ENCODE data around the gene HS1BP3. TPM values are rescaled to one million over a fixed set of nuclear protein-coding genes. Genes with fewer than 3 reads are reported as not detected.
A peak's percentile ranks its signal among the peaks of the same experiment; 100 is the strongest.

Gene HS1BP3
- total RNA-seq, 1 donor from 2014 or later: 20.1 TPM

DNA sequence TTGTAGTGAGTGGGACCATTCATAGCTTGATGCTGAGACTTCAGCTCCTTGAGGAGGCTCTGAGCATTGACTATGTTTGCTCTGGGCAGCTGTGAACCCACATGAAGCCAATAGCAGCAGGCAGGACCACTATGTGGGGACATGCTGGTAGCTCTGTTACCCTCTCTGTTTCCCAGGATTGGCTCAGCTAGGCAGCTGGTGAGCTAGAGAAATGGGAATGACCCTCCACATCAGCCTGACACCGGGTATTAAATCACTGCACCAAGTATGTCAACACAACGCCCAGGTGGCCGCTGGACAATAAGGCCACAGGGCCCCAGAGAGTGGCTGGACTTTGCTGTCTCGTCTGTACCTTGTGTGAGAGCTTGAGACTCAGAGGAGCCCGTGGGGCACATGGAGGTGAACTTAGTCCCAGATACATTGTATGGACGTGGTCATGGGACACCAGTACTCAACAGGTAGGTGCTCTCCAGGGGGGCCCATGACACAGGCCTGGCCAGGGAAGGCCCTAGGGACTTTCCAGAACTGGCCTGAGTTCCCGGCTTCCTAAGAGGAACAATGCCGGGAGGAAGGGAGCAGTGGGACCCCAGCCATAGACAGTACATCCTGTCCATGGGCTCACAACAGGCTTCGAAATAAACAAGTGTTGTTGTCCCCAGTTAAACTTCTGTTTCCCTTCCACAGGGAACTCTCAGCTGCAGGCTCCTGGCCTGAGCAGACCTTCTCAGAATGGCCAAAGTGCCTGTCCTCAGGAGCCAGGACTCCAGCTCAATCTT lies 35.2 kb downstream of the HS1BP3 start:
- intact Hi-C loops (cut with DNase I): loop anchor here (2.0 kb wide), 1 partner anchor 19 kb away; no protein-coding TSS in a partner anchor
- ATAC-seq (peak; percentile 27), DNase-seq (ENCODE audit: missing footprints) (peak; percentile 76)

DNA sequence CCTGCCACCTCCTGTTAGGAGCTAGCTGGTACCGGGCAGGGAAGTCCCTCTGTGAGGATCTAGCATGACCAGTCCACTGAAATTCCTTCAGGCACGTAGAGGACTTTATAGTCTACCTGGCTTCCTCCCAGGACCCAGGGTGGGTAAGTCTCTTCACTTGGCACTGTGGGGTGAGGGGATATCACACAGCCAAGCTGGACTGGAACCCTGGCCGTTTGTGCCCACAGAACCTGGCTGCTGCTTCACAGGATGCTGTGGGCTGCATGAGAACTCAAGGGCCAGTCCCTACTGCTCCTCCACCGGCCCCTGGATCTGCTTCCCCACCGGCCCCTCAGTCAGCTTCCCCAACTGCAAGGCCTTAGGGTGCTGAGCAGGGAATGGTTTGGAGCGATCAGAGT lies 35.8 kb downstream of the HS1BP3 start:
- intact Hi-C loops (cut with DNase I): no loop called here
- ATAC-seq (no peak), DNase-seq (ENCODE audit: missing footprints) (no peak)

- intact Hi-C loops (cut with DNase I): no loop called here
- DNase-seq (ENCODE audit: missing footprints) (no peak), ATAC-seq (no peak)
Measured at GRCh38 chr2:20614201-20615067, 36.5 kb downstream of the HS1BP3 start.

DNA sequence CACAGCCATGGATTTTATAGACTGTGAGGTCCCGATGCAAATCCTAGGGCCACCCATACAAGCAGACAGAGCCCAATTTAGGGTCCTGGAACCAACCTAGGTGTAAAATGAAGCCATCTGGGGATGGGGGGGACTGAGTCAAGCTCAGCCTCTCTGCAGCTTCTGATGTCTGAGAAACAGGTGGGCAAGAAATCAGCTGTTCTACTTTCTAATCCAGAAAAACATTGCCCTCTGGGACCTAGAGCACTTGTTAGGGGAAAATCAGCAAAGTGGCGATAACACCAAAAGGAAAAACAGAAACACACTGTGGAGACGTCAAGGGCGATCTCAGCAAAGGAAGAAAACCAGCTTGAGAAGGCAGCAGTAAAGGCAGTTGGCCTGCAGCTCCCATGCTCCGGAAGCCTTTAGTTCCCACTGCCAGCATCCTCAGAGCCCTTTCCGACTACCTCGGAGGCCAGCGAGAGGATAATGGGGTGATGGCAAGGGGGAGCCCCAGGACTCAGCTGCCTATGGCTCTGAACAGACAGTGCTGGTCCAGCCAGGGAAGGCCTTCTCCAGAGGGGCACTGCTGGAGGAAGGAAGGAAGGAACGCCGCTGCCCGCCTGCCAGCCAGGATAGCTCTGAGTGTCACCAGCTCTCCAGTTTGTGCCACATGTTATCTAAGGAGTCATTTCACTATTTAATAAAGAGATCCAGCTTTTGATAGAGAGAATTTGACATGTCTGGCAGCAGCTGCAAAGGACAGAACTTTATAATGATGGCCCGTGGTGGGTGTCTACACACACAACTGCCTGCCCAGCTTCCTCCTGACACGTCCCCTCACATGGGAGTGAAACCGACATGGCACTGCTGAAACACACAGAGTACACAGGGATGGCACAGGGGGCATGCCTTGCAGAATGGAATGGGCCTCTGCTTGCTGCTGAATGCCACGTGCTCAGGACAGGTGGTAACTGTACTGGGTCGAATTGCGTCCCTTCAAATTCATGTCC lies 37.7 kb downstream of the HS1BP3 start:
- intact Hi-C loops (cut with DNase I): no loop called here
- DNase-seq (ENCODE audit: missing footprints): peak; percentile 53
- ATAC-seq: no peak

GRCh38 chr2:20611844-20612356 lies 39.0 kb downstream of the HS1BP3 start:
- no peak for ATAC-seq

DNA sequence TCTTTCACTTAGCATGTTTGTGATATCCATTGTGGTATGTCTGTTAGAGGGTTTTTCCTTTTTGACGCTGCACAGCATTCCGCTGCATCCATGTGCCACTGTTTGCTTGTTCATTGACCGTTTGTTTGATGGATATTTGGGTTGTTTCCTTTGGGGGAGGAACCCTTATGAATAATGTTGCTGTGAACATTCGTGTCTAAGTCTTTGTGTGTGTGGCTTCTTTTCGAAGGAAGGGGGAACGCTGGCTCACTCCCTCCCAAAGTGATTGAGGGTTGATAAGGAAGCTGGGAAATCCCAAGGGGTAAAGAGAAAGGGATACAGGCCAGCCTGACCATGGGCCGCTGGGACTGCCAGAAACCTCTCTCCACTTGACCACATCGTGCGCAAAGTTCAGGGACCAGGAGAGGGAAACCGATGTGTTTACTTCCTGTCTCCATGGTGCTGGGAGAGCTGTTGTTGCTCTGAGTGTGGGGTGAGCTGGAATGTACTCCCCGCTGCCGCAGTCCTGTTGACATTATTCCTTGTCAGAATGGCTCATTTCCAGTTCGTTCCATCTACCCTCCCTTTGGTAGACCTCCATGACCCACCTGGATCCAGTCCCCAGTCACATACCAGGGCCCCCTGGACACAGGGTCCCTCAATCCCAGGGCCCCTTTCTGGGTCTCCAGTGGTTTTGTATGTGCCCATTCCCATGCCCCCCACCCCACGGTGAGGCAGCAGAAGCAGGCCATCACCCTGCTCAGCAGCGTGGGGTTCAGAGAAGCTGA lies 39.6 kb downstream of the HS1BP3 start:
- intact Hi-C loops (cut with DNase I): loop anchor here (1.0 kb wide), 1 partner anchor 12 kb away; no protein-coding TSS in a partner anchor
- DNase-seq (ENCODE audit: missing footprints): peak; percentile 84
- ATAC-seq: peak; percentile 89

More at GRCh38 chr2:20611844-20612356, 39.0 kb downstream of the HS1BP3 start:
- intact Hi-C loops (cut with DNase I): loop anchor here (1.0 kb wide), 1 partner anchor 13 kb away; no protein-coding TSS in a partner anchor
- no peak for DNase-seq (ENCODE audit: missing footprints)

GRCh38 chr2:20609995-20610357 lies 40.9 kb downstream of the HS1BP3 start:
- no peak for DNase-seq (ENCODE audit: missing footprints)
- intact Hi-C loops (cut with DNase I): no loop called here
- no peak for ATAC-seq

DNA sequence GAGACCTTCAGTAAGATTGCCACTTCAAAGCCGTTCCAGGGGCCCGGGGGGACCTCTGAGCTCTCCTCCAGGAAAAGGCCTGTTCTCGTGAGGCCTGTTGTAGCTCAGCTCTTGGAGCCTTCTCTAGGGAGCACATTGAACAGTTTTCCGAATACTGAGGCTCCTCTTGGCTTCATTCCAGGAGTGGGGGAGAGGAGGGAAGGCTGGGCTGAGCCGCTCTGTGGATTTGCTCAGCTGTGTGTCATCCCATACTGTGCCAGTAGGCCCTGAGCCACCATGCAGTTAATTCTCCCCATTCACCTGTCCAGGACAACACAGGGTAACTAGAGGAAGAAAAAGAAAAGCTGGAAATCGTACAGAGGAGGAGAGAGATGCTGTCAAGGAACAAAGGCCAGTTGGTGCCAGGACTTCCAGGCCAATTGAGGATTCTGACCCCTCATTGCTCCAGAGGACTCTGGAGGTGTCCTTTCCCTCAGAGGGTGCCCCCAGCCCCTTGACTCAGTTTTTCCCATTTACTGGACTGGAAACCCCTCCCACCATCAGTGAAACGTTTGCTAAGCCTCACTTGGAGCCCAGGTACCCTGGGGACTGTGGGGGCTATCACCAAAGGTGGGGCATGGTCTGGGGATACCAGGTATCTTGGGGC lies 41.4 kb downstream of the HS1BP3 start:
- ATAC-seq (peak; percentile 35), DNase-seq (ENCODE audit: missing footprints) (no peak)
- intact Hi-C loops (cut with DNase I): no loop called here

DNA sequence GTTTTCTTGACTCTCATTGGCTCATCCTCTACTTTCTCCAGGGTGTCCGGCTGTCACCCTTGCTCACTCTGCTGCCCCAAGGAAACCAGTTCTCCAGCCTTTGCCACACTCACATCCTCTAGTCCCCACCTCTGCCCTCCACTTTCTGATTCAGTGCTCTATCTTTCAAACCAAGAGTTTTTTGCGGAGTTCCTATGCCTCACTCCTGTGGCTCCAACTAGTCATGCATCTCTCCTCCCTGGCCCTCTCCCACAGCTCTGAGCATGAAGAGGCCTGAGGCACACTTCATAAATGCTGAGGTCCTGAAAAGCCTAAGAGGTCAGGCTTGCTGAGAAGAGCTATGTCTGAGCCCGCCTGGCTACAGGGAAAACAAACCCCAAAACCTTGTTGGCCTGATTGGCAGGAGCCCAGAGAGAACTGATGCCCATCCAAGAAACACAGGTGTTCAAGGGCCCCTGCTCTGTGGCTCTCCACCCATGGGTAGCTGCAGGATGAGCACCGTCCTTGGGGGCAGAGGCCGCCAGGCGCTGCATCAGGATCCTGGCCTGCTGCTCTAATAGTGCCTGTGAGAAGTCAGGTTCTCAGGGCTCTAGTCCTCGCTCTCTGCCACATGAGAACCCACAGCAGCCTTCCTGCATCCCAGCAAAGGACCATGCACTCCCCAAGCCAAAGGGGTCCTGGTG lies 42.1 kb downstream of the HS1BP3 start:
- DNase-seq (ENCODE audit: missing footprints) (peak; percentile 60), ATAC-seq (no peak)
- intact Hi-C loops (cut with DNase I): no loop called here

GRCh38 chr2:20607446-20607845 lies 43.5 kb downstream of the HS1BP3 start:
- no peak for ATAC-seq
- intact Hi-C loops (cut with DNase I): no loop called here
- no peak for DNase-seq (ENCODE audit: missing footprints)

GRCh38 chr2:20606198-20606597 lies 44.7 kb downstream of the HS1BP3 start:
- DNase-seq (ENCODE audit: missing footprints) (no peak), ATAC-seq (no peak)
- intact Hi-C loops (cut with DNase I): no loop called here

GRCh38 chr2:20604951-20605381 lies 45.9 kb downstream of the HS1BP3 start:
- intact Hi-C loops (cut with DNase I): no loop called here
- peak; percentile 42 for DNase-seq (ENCODE audit: missing footprints)
- peak; percentile 75 for ATAC-seq

DNA sequence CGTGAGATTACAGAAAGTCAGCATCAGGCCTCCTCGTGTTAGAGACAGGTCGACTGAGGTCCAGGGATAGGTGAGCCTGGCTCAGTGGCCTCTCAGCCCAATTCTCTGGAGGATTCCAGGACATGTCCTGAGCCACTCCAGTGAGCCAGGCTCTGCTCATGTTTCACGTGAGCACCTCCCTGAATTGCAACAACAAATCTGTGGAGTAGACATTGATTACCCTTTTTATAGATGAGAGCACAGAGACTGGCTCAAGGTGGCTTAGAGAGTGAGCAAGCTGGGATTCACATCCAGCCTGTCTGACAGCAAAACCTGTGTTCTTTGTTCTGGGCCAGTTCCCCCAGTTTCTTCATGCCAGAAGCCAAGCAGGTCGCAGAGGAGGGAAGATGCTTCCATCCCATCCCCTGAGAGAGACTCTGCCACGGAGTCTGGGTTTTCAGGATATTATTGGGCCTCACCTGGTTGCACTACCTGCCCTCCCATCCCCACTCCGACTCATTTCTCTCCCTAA lies 46.4 kb downstream of the HS1BP3 start:
- no peak for ATAC-seq
- intact Hi-C loops (cut with DNase I): no loop called here
- no peak for DNase-seq (ENCODE audit: missing footprints)

DNA sequence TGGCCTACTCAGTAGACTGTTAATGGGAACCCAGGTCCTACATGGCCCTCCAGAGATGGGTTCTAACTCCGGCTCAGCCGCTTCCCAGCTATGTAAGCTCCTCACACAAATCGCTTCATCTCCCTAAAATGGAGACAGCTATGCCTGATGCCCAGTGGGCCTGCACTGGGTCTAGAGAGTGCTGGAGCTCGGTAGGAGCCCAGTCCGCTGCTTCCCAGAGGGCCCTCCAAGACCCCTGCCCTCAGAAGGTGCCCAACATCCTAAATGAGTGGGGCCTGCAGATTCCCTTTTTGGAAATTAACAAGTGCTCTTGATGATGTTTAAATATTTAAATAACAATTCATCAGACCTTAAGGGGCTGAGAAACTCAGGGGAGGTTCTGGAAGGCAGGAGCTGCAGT lies 47.1 kb downstream of the HS1BP3 start:
- ATAC-seq (no peak), DNase-seq (ENCODE audit: missing footprints) (no peak)
- intact Hi-C loops (cut with DNase I): no loop called here

DNA sequence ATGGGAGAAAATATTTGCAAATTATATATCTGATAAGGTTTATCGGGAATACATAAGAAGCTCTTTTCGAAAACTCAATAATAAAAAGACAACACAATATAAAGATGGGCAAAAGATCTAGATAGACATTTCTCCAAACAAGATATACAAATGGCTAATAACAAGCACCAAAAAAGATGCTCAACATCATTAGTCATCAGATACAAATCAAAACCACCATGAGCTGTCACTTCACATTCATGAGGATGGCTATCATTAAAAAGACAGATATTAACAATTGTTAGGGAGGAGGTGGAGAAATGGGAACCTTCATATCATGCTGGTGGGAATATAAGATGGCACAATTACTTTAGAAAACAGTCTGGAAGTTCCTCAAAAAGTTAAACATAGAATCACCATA lies 48.1 kb downstream of the HS1BP3 start:
- intact Hi-C loops (cut with DNase I): no loop called here

GRCh38 chr2:20600756-20601325 lies 50.1 kb downstream of the HS1BP3 start:
- DNase-seq (ENCODE audit: missing footprints) (no peak), ATAC-seq (no peak)
- intact Hi-C loops (cut with DNase I): loop anchor here (1.0 to 2.0 kb wide), 2 partner anchors 34 to 150 kb away; no protein-coding TSS in a partner anchor

More for the DNA sequence above, 48.1 kb downstream of the HS1BP3 start:
- ATAC-seq (no peak), DNase-seq (ENCODE audit: missing footprints) (no peak)

All from Right ventricle myocardium inferior (tissue), 1 donor.